ENCODE measurements around the gene TIMP2. TPM values are rescaled to one million over a fixed set of nuclear protein-coding genes. Genes with fewer than 3 reads are reported as not detected.

Gene TIMP2
- total and polyA plus RNA-seq, 2 donors (not counting 3 experiments of a cell fraction or from before 2014, with no cell fraction given) = 138 to 318 TPM

DNA sequence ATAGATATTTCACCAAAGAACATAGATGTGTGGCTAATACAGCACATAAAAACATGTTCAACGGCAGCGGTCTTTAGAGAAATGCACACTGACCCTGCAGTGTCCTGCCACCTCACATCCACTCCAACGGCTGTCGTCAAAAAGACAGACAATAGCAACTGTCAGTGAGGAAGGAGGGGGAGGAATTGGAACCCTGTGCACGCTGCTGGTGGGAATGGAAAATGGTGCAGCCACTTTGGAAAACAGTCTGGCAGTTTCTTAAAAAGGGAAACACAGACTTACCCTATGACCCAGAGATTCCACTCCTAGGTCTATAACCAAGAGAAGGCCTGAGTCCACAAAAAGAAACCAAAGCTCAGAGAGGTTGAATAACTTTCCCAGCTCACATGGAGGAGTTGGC lies 29.9 kb downstream of the TIMP2 start:
- Histone ChIP-seq H3K9ac (replicated peaks; ENCODE audit: extremely low read depth, insufficient read depth, low read length) (no peak overlapping the region), H3K9me3 (replicated peaks; ENCODE audit: control insufficient read depth, insufficient read depth, low read length) (no peaks in the 10 kb centered on the region), H3K4me2 (ENCODE audit: insufficient read depth, low read length) (no peak overlapping the region), H4K20me1 (replicated peaks; ENCODE audit: control insufficient read depth, extremely low read depth, insufficient read depth, low read length) (no peaks in the 10 kb centered on the region), H3K27ac (ENCODE audit: insufficient read depth, low read depth, low read length) (no peak overlapping the region), H3K27me3 (ENCODE audit: control insufficient read depth in 2 of 2, insufficient read depth in 2 of 2, low read length in 2 of 2) (no peaks in the 10 kb centered on the region), H3K9me1 (replicated peaks; ENCODE audit: control insufficient read depth, extremely low read depth, insufficient read depth, low read length) (no peaks in the 10 kb centered on the region), H2AFZ (ENCODE audit: low read depth, low read length) (no peak overlapping the region), H3K36me3 (ENCODE audit: control insufficient read depth in 2 of 2, extremely low read depth in 1 of 2, insufficient read depth in 2 of 2, low read length in 2 of 2) (peaks cover 0 to 13% of the 10 kb centered on the region in 2 experiments), H3K4me3 (replicated peaks in 1 of 3; ENCODE audit: insufficient read depth in 1 of 3, low read depth in 1 of 3, low read length in 3 of 3) (no peak overlapping the region), H3K79me2 (ENCODE audit: control insufficient read depth, insufficient read depth, low read length) (peaks cover 4% of the 10 kb centered on the region), H3K4me1 (ENCODE audit: control insufficient read depth, extremely low read depth, insufficient read depth, low read length) (no peaks in the 10 kb centered on the region)
- ChIA-PET POLR2A (no interaction called here), CTCF (interaction anchor here (0.9 to 3.9 kb wide), 4 partner anchors 9 to 76 kb away, joined by 3 to 26 read pairs (median 10); no protein-coding TSS in a partner anchor)
- DNase-seq (ENCODE audit: low read depth, low spot score) = peak; percentile 81
- no TSS peak for BruUV-seq (replicated peaks)
- FAIRE-seq = no peak
- TF ChIP-seq GATA2 (IDR thresholded peaks at IDR 0.05; ENCODE audit: insufficient read depth, insufficient read length, low read depth, low read length) (no peak), POLR2AphosphoS5 (IDR thresholded peaks at IDR 0.05; ENCODE audit: insufficient read depth, low read depth, low read length) (no peak), MYC (IDR thresholded peaks at IDR 0.05; ENCODE audit: low read depth, low read length) (no peak), POLR2A (IDR thresholded peaks at IDR 0.05; ENCODE audit: low read depth, low read length) (no peak), FOS (IDR thresholded peaks at IDR 0.05; ENCODE audit: borderline replicate concordance, insufficient read depth, low read length) (no peak), JUN (IDR thresholded peaks at IDR 0.05; ENCODE audit: borderline replicate concordance, insufficient read depth, insufficient read length, low read depth) (no peak), EZH2 (IDR thresholded peaks at IDR 0.05; ENCODE audit: borderline replicate concordance, low read depth, low read length, severe bottlenecking) (no peak)
- TF ChIP-seq, protein P1, sequence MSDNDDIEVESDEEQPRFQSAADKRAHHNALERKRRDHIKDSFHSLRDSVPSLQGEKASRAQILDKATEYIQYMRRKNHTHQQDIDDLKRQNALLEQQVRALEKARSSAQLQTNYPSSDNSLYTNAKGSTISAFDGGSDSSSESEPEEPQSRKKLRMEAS (IDR thresholded peaks at IDR 0.05; ENCODE audit: insufficient read depth, insufficient read length) = no peak
- TF ChIP-seq, protein P2, sequence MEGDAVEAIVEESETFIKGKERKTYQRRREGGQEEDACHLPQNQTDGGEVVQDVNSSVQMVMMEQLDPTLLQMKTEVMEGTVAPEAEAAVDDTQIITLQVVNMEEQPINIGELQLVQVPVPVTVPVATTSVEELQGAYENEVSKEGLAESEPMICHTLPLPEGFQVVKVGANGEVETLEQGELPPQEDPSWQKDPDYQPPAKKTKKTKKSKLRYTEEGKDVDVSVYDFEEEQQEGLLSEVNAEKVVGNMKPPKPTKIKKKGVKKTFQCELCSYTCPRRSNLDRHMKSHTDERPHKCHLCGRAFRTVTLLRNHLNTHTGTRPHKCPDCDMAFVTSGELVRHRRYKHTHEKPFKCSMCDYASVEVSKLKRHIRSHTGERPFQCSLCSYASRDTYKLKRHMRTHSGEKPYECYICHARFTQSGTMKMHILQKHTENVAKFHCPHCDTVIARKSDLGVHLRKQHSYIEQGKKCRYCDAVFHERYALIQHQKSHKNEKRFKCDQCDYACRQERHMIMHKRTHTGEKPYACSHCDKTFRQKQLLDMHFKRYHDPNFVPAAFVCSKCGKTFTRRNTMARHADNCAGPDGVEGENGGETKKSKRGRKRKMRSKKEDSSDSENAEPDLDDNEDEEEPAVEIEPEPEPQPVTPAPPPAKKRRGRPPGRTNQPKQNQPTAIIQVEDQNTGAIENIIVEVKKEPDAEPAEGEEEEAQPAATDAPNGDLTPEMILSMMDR (IDR thresholded peaks at IDR 0.05; ENCODE audit: extremely low read depth in 1 of 2, insufficient read depth in 1 of 2, low read depth in 1 of 2, low read length in 2 of 2) = no peak
- intact Hi-C loops (cut with micrococcal nuclease) (no loop called here), dilution Hi-C loops (cut with MboI; ENCODE audit: extremely low pct_ligation_motif_present, low sequenced_read_pairs) (no loop called here)
